Astrocyte of the spinal cord (primary cell): ENCODE measurements around the gene PRKD1.
A peak's percentile ranks its signal among the peaks of the same experiment; 100 is the strongest.

Source experiments
- DNase-seq: peaks from one replicate; pipeline ENCODE4 v3.0.0; 2011; ENCODE audit warnings: low read depth, low spot score
- H3K4me3 ChIP-seq: 2 replicates; pipeline ENCODE4 v1.5.1; 2011; ENCODE audit warnings: low read depth, mild to moderate bottlenecking, low read length, moderate library complexity
- in situ Hi-C: cut with HindIII; loops from 2 replicates; pipeline ENCODE4 v1.10.0; 2017; ENCODE audit warnings: low sequenced_read_pairs
- TF ChIP-seq, protein P1 (sequence below): IDR thresholded peaks from 2 replicates; pipeline ENCODE4 v1.5.1; 2012; ENCODE audit warnings: low read depth, mild to moderate bottlenecking, low read length, inconsistent platforms

Gene PRKD1

DNA sequence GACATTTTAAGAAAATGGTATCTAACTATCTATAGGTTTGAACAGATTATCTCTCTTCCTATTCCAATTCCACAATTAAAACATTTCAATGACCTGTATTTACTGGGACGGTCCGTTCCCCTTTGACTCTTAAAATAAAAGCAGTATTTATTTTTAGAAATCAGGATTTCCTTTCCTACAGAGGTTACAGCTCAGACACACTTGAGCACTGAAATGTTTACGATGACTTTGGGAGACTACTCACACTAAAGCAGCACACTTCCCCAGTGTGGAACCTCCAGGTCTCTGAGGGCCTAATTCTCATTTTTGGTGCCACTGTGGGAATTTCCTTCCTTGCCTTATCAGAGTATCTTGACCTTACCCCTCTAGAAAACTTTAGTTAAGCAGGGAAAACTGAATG, 181.8 kb downstream of the PRKD1 start:
- TF ChIP-seq, protein P1, sequence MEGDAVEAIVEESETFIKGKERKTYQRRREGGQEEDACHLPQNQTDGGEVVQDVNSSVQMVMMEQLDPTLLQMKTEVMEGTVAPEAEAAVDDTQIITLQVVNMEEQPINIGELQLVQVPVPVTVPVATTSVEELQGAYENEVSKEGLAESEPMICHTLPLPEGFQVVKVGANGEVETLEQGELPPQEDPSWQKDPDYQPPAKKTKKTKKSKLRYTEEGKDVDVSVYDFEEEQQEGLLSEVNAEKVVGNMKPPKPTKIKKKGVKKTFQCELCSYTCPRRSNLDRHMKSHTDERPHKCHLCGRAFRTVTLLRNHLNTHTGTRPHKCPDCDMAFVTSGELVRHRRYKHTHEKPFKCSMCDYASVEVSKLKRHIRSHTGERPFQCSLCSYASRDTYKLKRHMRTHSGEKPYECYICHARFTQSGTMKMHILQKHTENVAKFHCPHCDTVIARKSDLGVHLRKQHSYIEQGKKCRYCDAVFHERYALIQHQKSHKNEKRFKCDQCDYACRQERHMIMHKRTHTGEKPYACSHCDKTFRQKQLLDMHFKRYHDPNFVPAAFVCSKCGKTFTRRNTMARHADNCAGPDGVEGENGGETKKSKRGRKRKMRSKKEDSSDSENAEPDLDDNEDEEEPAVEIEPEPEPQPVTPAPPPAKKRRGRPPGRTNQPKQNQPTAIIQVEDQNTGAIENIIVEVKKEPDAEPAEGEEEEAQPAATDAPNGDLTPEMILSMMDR, result no peak
- H3K4me3 ChIP-seq, result no peak overlapping the region
- no peak for DNase-seq
- in situ Hi-C loops, result no loop called here

DNA sequence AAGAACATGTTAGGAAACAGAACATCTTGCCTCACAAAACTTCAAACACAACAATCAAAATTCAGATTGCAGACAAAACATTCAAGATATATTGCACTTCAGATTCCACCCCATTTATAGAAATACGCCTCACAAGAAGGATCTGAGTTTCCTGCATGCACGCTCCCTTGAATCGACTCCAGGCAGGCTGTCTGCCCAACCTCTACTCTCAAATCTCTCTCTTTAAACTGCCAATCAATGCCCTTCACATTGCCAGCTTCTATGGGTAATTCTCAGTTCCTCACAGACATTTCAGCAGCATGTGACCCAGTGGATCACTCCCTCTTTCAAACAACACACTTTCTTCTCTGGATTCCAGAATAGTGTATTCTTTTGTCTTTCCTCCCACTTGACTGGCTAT, 184.1 kb downstream of the PRKD1 start:
- H3K4me3 ChIP-seq, result no peak overlapping the region
- in situ Hi-C loops, result no loop called here
- no peak for DNase-seq
- TF ChIP-seq, protein P1, result no peak

DNA sequence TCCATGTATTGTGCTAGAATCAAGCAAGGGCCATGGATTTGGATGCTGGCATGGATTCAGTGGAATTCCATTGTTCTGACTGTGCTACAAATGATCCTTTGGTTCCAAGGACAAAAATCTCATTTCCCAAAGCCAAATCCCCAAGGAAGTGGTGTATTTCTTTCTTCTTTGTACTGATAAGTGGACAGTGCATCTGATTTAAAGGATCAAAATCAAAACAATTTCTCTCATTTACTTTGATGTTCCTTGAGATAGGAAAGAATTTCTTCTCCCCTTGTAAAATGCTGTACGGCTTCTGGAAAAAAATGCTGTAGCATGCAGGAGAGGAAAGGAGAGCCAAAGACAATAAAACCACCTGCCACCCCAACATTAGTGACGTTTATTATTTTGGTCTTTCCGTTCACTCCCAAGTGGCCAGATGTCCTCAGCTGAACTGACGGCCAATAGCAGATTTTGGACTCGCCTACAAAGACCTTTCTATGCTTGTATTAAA, 185.7 kb downstream of the PRKD1 start:
- DNase-seq, result peak; percentile 80
- H3K4me3 ChIP-seq, result no peak overlapping the region
- TF ChIP-seq, protein P1, result no peak
- in situ Hi-C loops, result no loop called here

DNA sequence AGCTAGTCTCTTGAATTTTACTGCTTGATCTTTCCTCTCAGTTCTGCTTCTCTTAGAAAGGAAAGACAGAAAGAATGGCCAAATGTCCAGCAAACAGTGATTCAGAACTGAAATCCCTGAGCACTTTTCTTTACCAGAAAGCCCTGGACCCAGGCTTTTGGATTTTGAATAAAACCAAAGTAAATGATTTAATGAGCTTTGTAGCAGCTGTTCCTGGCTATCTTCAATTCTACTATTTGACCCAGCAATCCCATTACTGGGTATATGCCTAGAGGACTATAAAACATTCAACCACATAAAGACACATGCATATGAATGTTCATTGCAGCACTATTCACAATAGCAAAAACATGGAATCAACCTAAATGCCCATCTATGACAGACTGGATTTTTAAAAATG, 187.2 kb downstream of the PRKD1 start:
- no peak overlapping the region for H3K4me3 ChIP-seq
- in situ Hi-C loops, result no loop called here
- TF ChIP-seq, protein P1, result no peak
- DNase-seq, result peak; percentile 37

DNA sequence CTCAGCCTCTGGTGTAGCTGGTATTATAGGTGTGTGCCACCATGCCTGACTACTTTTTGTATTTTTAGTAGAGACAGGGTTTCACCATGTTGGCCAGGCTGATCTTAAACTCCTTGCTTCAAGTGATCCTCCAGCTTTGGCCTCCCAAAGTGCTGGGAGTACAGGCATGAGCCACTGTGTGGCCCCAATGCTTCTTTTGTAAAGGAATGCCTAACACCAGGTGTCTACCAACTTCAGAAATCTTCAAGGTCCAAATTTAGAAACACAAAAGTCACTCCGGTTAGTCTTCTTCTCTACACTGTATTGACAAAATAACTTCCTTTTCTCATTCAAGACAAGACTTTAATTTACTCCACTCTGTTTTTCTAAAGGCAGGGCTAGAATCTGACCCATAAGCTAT, 188.7 kb downstream of the PRKD1 start:
- no peak overlapping the region for H3K4me3 ChIP-seq
- TF ChIP-seq, protein P1, result no peak
- in situ Hi-C loops, result no loop called here
- no peak for DNase-seq

DNA sequence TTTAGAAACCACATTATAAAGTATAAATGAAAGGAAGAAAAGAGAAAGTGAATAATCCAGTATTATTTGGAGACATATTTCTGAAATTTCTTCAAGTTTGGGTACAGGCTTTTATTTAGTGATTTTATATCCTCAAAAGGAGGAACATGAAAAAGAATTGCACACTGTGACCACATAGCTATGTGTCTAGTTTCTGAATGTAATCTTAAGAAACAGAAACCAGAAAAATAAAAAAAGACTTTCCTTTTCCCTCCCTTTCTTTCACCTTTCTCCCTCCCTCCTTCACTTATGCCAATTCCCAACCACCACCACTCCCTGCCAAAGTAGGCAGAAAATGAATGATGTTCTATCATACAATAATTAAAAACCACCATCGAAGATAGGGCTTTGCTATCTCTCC, 189.6 kb downstream of the PRKD1 start:
- H3K4me3 ChIP-seq, result no peak overlapping the region
- in situ Hi-C loops, result no loop called here
- DNase-seq, result no peak
- TF ChIP-seq, protein P1, result no peak

DNA sequence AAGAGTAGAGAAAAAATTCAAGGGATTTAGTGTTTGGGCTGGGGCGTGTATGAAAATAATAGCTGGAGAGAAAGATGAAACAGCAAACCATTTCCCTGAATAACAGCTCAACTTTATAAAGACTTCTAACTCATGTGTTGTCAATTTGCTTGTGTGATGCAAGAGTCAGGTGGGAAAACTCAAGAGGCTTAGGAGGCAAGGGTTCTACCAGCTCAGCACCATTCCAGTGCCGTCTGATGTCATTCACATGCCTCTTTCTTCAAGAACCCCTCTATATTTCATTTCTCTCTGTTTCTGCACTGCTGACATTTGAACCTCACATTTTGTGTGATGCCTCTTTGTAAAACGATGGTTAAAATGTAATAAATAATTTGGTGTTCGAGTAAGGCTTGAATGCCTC, 192.2 kb downstream of the PRKD1 start:
- in situ Hi-C loops, result no loop called here
- no peak for DNase-seq
- no peak overlapping the region for H3K4me3 ChIP-seq
- TF ChIP-seq, protein P1, result no peak
